ENCODE data around the gene CAND2. TPM values are rescaled to one million over a fixed set of nuclear protein-coding genes. Genes with fewer than 3 reads are reported as not detected.
A peak's percentile ranks its signal among the peaks of the same experiment; 100 is the strongest.

The CAND2 gene
- total and polyA plus RNA-seq, 2 experiments from 2014 or later: 0.43 to 0.53 TPM

DNA sequence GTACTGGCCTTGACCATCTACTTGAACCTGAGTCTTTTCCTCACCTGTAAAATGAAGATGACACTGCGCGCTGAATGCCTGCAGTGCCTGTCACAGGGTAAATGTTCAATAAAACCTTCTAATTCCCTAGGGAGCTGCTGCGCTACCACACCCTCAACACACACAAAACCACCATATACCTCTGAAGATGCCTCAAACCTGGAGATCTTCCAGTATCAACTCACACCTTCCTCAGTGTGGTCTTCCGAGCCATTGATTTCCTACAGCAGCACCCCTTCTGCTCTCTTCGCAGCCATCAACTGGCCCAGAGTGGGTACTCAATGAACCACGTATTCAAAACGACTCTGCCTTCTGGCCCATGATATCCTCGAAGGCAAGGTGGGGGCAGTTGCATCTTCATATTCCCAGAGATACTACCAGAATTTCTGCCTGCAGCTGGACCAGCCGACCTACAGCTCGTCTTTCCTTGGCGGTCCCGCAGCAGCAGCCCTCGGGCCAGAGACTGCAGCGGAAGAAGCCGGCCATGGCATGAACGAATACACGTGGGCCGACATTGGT lies 44.2 kb downstream of the CAND2 start:
- H3K4me2 ChIP-seq (ENCODE audit: unreplicated experiment): peak overlapping the region; percentile 77
- in situ Hi-C loops (cut with MboI): no loop called here
- peak overlapping the region; percentile 94 for H3K4me3 ChIP-seq
- H3K36me3 ChIP-seq (ENCODE audit: low read depth): peaks cover 40% of the 10 kb centered on the region
- H4K20me1 ChIP-seq (ENCODE audit: insufficient read depth): peaks cover 40% of the 10 kb centered on the region; the same call in 1 of the 2 replicates
- peaks cover 47% of the 10 kb centered on the region for H3F3A ChIP-seq (ENCODE audit: insufficient read depth)
- H3K9ac ChIP-seq: peak overlapping the region; percentile 96
- peak overlapping the region; percentile 96; the same call in 1 of the 2 replicates for H2AFZ ChIP-seq
- peaks cover 33% of the 10 kb centered on the region for H3K4me1 ChIP-seq (ENCODE audit: insufficient read depth)
- DNase-seq: peak; percentile 68
- H3K27me3 ChIP-seq (replicated peaks; ENCODE audit: insufficient read depth): no peaks in the 10 kb centered on the region
- peaks cover 55% of the 10 kb centered on the region for H3K79me2 ChIP-seq (ENCODE audit: insufficient read depth)
- peak overlapping the region; percentile 87 for H3K27ac ChIP-seq
- 1 to 4% methylated on average over 18 of the region's 18 CpGs for WGBS, 2 experiments (ENCODE audit: low coverage in 1 of 2, low lambda C conversion rate in 2 of 2, missing lambda C conversion rate in 2 of 2)
- H3K9me2 ChIP-seq (ENCODE audit: insufficient read depth): no peaks in the 10 kb centered on the region
- TF ChIP-seq EZH2phosphoT487 (IDR thresholded peaks at IDR 0.05; ENCODE audit: insufficient read depth, low read depth) (no peak), EZH2 (IDR thresholded peaks at IDR 0.05; ENCODE audit: insufficient read depth, poor library complexity, severe bottlenecking) (no peak)
- H3K9me3 ChIP-seq (ENCODE audit: low read depth): no peaks in the 10 kb centered on the region

- peak within 1 kb of the TSS; percentile 96 for H3K9ac ChIP-seq
- in situ Hi-C loops (cut with MboI): no loop called here
- H3K4me2 ChIP-seq (ENCODE audit: unreplicated experiment): peak within 1 kb of the TSS; percentile 77
- no peak for TF ChIP-seq EZH2 (IDR thresholded peaks at IDR 0.05; ENCODE audit: insufficient read depth, poor library complexity, severe bottlenecking)
- no peak for TF ChIP-seq EZH2phosphoT487 (IDR thresholded peaks at IDR 0.05; ENCODE audit: insufficient read depth, low read depth)
- H3K36me3 ChIP-seq (ENCODE audit: low read depth): peaks cover 34% of the 10 kb centered on the region
- H3K4me3 ChIP-seq: peak within 1 kb of the TSS; percentile 94
- DNase-seq: peak; percentile 98
- peak within 1 kb of the TSS; percentile 87 for H3K27ac ChIP-seq
- peak within 1 kb of the TSS; percentile 96 for H2AFZ ChIP-seq
- H3K9me3 ChIP-seq (ENCODE audit: low read depth): no peaks in the 10 kb centered on the region
- peaks cover 36% of the 10 kb centered on the region; the same call in 1 of the 2 replicates for H4K20me1 ChIP-seq (ENCODE audit: insufficient read depth)
- no peaks in the 10 kb centered on the region for H3K27me3 ChIP-seq (replicated peaks; ENCODE audit: insufficient read depth)
- no peaks in the 10 kb centered on the region for H3K9me2 ChIP-seq (ENCODE audit: insufficient read depth)
- H3K79me2 ChIP-seq (ENCODE audit: insufficient read depth): peaks cover 50% of the 10 kb centered on the region
- peaks cover 38% of the 10 kb centered on the region for H3K4me1 ChIP-seq (ENCODE audit: insufficient read depth)
- 1% methylated on average over 43 of the region's 43 CpGs for WGBS, 2 experiments (ENCODE audit: low coverage in 1 of 2, low lambda C conversion rate in 2 of 2, missing lambda C conversion rate in 2 of 2)
- peaks cover 41% of the 10 kb centered on the region for H3F3A ChIP-seq (ENCODE audit: insufficient read depth)
These were observed 44.9 kb downstream of the CAND2 start, which contains the start of gene RPL32 for GRCh38 chr3:12841149-12841969. Gene RPL32 (minus strand): TSS chr3:12841565. CDS start chr3:12840237, 1,328 bp downstream.

GRCh38 chr3:12841970-12842328 lies 45.5 kb downstream of the CAND2 start:
- H3K36me3 ChIP-seq (ENCODE audit: low read depth): peaks cover 29% of the 10 kb centered on the region
- H3K4me1 ChIP-seq (ENCODE audit: insufficient read depth): peaks cover 44% of the 10 kb centered on the region
- H3K27ac ChIP-seq: peak overlapping the region; percentile 87
- H3F3A ChIP-seq (ENCODE audit: insufficient read depth): peaks cover 35% of the 10 kb centered on the region
- peak overlapping the region; percentile 94 for H3K4me3 ChIP-seq
- TF ChIP-seq EZH2phosphoT487 (IDR thresholded peaks at IDR 0.05; ENCODE audit: insufficient read depth, low read depth) (no peak), EZH2 (IDR thresholded peaks at IDR 0.05; ENCODE audit: insufficient read depth, poor library complexity, severe bottlenecking) (no peak)
- H3K4me2 ChIP-seq (ENCODE audit: unreplicated experiment): peak overlapping the region; percentile 77
- H2AFZ ChIP-seq: peak overlapping the region; percentile 96
- H4K20me1 ChIP-seq (ENCODE audit: insufficient read depth): peaks cover 31% of the 10 kb centered on the region; the same call in 1 of the 2 replicates
- H3K27me3 ChIP-seq (replicated peaks; ENCODE audit: insufficient read depth): no peaks in the 10 kb centered on the region
- no peaks in the 10 kb centered on the region for H3K9me3 ChIP-seq (ENCODE audit: low read depth)
- in situ Hi-C loops (cut with MboI): no loop called here
- WGBS, 2 experiments (ENCODE audit: low coverage in 1 of 2, low lambda C conversion rate in 2 of 2, missing lambda C conversion rate in 2 of 2): 21 to 22% methylated on average over 7 of the region's 7 CpGs
- peak overlapping the region; percentile 96 for H3K9ac ChIP-seq
- no peak for DNase-seq
- peaks cover 44% of the 10 kb centered on the region for H3K79me2 ChIP-seq (ENCODE audit: insufficient read depth)
- H3K9me2 ChIP-seq (ENCODE audit: insufficient read depth): no peaks in the 10 kb centered on the region

DNA sequence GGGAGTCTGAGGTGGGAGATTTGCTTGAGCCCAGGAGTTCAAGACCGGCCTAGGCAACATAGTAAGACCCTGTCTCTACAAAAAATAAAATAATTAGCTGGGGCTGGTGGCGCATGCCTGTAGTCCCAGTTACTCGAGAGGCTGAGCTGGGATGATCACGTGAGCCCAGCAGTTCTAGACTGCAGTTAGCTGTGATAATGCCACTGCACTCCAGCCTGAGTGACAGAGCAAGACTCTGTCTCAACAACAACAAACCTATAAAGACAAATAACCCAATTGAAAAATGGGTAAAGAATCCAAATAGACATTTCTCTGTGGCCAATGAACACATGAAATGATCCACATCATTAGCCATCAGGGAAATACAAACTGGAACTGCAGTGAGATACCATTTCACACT lies 46.0 kb downstream of the CAND2 start:
- Histone ChIP-seq H3K27me3 (replicated peaks; ENCODE audit: insufficient read depth) (no peaks in the 10 kb centered on the region), H3K27ac (no peak overlapping the region), H3K36me3 (ENCODE audit: low read depth) (peaks cover 23% of the 10 kb centered on the region), H3K4me3 (no peak overlapping the region), H3K9me2 (ENCODE audit: insufficient read depth) (no peaks in the 10 kb centered on the region), H2AFZ (peak overlapping the region; percentile 96), H4K20me1 (ENCODE audit: insufficient read depth) (peaks cover 26% of the 10 kb centered on the region; the same call in 1 of the 2 replicates), H3K9me3 (ENCODE audit: low read depth) (no peaks in the 10 kb centered on the region), H3K79me2 (ENCODE audit: insufficient read depth) (peaks cover 39% of the 10 kb centered on the region), H3K9ac (0 out of 2 replicates have a peak overlapping the region, but pooled peaks have one; percentile 96), H3K4me2 (ENCODE audit: unreplicated experiment) (no peak overlapping the region), H3K4me1 (ENCODE audit: insufficient read depth) (peaks cover 40% of the 10 kb centered on the region), H3F3A (ENCODE audit: insufficient read depth) (peaks cover 29% of the 10 kb centered on the region; the same call in 1 of the 2 replicates)
- in situ Hi-C loops (cut with MboI): no loop called here
- 91 to 93% methylated on average over 4 of the region's 4 CpGs for WGBS, 2 experiments (ENCODE audit: low coverage in 1 of 2, low lambda C conversion rate in 2 of 2, missing lambda C conversion rate in 2 of 2)
- DNase-seq: no peak
- TF ChIP-seq EZH2phosphoT487 (IDR thresholded peaks at IDR 0.05; ENCODE audit: insufficient read depth, low read depth) (no peak), EZH2 (IDR thresholded peaks at IDR 0.05; ENCODE audit: insufficient read depth, poor library complexity, severe bottlenecking) (no peak)
